H54 (cell line): Measurements from ENCODE around the gene TNK1.
"Not testable (repeated sequence)": the region's sequence is repeated elsewhere in the genome, so short reads cannot be mapped to it uniquely, and the experiment has no call there.

Experiments
- DNase-seq: peaks from one replicate; pipeline ENCODE4 v3.0.0; 2011; ENCODE audit warnings: low spot score, mixed read lengths; ENCODE audit not compliant: insufficient read length
- FAIRE-seq: peaks from 3 replicates; lab custom pipeline; 2011; peaks lifted over from hg19 to GRCh38; lab: Jason Lieb, UNC
- POLR2A ChIP-seq: IDR thresholded peaks from 2 replicates; pipeline ENCODE4 v1.6.1; 2011; ENCODE audit warnings: low read depth, mild to moderate bottlenecking, low read length

TNK1 gene

GRCh38 chr17:7380855-7381683, at the start of gene TNK1:
TSS of gene TNK1 (plus strand) at chr17:7381089. CDS start at chr17:7382927, 1,838 bp downstream.
- FAIRE-seq (no peak), DNase-seq (no peak)
- TF ChIP-seq POLR2A, result no peak

- no peak for TF ChIP-seq POLR2A
- DNase-seq (no peak), FAIRE-seq (no peak)
Observed at GRCh38 chr17:7332111-7332510, 48.8 kb upstream of the TNK1 start.

- not testable (repeated sequence) for DNase-seq, FAIRE-seq
Observed at GRCh38 chr17:7332600-7333069, 48.3 kb upstream of the TNK1 start.

- DNase-seq, result no peak
- no peak for FAIRE-seq
- TF ChIP-seq POLR2A, result no peak
Observed at GRCh38 chr17:7334938-7335538, 45.9 kb upstream of the TNK1 start.

- not testable (repeated sequence) for FAIRE-seq, DNase-seq
Observed at GRCh38 chr17:7335765-7336164, 45.1 kb upstream of the TNK1 start.

- FAIRE-seq (no peak), DNase-seq (no peak)
- no peak for TF ChIP-seq POLR2A
Observed at GRCh38 chr17:7336240-7337175, 44.4 kb upstream of the TNK1 start, which contains the start of gene ACAP1. TSS of gene ACAP1 (plus strand) at chr17:7336529. CDS start at chr17:7336735, 206 bp downstream.

GRCh38 chr17:7337600-7337999, 43.3 kb upstream of the TNK1 start:
- not testable (repeated sequence) for FAIRE-seq, DNase-seq

- no peak for DNase-seq
- TF ChIP-seq POLR2A, result no peak
- FAIRE-seq, result no peak
Observed at GRCh38 chr17:7340179-7340578, 40.7 kb upstream of the TNK1 start.

GRCh38 chr17:7341842-7342241, 39.0 kb upstream of the TNK1 start:
- FAIRE-seq (no peak), DNase-seq (no peak)
- TF ChIP-seq POLR2A, result no peak

GRCh38 chr17:7343250-7343649, 37.6 kb upstream of the TNK1 start:
- no peak for TF ChIP-seq POLR2A
- FAIRE-seq, result no peak

GRCh38 chr17:7346761-7347614, 33.9 kb upstream of the TNK1 start:
- DNase-seq (no peak), FAIRE-seq (no peak)
- no peak for TF ChIP-seq POLR2A

More at GRCh38 chr17:7343250-7343649, 37.6 kb upstream of the TNK1 start:
- DNase-seq, result no peak

GRCh38 chr17:7347630-7348477, 33.0 kb upstream of the TNK1 start:
- no peak for FAIRE-seq
- DNase-seq, result no peak

More at GRCh38 chr17:7347630-7348477, 33.0 kb upstream of the TNK1 start:
- no peak for TF ChIP-seq POLR2A
